GM13977 (cell line): ENCODE data around the gene NFX1.

Experiments used
- DNase-seq: peaks from one replicate; pipeline ENCODE4 v3.0.0; 2012; ENCODE audit warnings: low spot score
- CTCF ChIP-seq: IDR thresholded peaks from 2 replicates; pipeline ENCODE4 v1.5.1; 2012; ENCODE audit warnings: mild to moderate bottlenecking, control low read depth; ENCODE audit not compliant: insufficient read depth; ENCODE audit errors: extremely low read depth, missing control alignments
- in situ Hi-C: fragments of 300-500 bp; cut with MboI; formaldehyde crosslinking; loops from one replicate; pipeline ENCODE4 v1.12.0; 2022; ENCODE audit warnings: low sequenced_read_pairs, low pct_unique_long_range_greater_than_20kb, mixed read lengths, inconsistent platforms; ENCODE audit not compliant: unreplicated experiment

The NFX1 gene

GRCh38 chr9:33300546-33300945, 10.2 kb downstream of the NFX1 start:
- no peak for TF ChIP-seq CTCF
- DNase-seq: no peak
- in situ Hi-C loops: no loop called here

- in situ Hi-C loops: no loop called here
- DNase-seq: no peak
- TF ChIP-seq CTCF: no peak
Measured at GRCh38 chr9:33304362-33304761, 14.0 kb downstream of the NFX1 start.

GRCh38 chr9:33306037-33306436, 15.7 kb downstream of the NFX1 start:
- no peak for TF ChIP-seq CTCF
- no peak for DNase-seq
- in situ Hi-C loops: no loop called here

- no peak for TF ChIP-seq CTCF
- in situ Hi-C loops: no loop called here
Measured at GRCh38 chr9:33307067-33307466, 16.8 kb downstream of the NFX1 start.

GRCh38 chr9:33309903-33310302, 19.6 kb downstream of the NFX1 start:
- in situ Hi-C loops: no loop called here
- DNase-seq: no peak
- TF ChIP-seq CTCF: no peak

More at GRCh38 chr9:33307067-33307466, 16.8 kb downstream of the NFX1 start:
- no peak for DNase-seq

GRCh38 chr9:33310748-33311147, 20.4 kb downstream of the NFX1 start:
- no peak for DNase-seq
- TF ChIP-seq CTCF: no peak
- in situ Hi-C loops: no loop called here

- in situ Hi-C loops: no loop called here
- no peak for DNase-seq
- no peak for TF ChIP-seq CTCF
Measured at GRCh38 chr9:33311953-33312352, 21.6 kb downstream of the NFX1 start.
